Measurements from ENCODE around the gene PDE1C.

Gene PDE1C

DNA sequence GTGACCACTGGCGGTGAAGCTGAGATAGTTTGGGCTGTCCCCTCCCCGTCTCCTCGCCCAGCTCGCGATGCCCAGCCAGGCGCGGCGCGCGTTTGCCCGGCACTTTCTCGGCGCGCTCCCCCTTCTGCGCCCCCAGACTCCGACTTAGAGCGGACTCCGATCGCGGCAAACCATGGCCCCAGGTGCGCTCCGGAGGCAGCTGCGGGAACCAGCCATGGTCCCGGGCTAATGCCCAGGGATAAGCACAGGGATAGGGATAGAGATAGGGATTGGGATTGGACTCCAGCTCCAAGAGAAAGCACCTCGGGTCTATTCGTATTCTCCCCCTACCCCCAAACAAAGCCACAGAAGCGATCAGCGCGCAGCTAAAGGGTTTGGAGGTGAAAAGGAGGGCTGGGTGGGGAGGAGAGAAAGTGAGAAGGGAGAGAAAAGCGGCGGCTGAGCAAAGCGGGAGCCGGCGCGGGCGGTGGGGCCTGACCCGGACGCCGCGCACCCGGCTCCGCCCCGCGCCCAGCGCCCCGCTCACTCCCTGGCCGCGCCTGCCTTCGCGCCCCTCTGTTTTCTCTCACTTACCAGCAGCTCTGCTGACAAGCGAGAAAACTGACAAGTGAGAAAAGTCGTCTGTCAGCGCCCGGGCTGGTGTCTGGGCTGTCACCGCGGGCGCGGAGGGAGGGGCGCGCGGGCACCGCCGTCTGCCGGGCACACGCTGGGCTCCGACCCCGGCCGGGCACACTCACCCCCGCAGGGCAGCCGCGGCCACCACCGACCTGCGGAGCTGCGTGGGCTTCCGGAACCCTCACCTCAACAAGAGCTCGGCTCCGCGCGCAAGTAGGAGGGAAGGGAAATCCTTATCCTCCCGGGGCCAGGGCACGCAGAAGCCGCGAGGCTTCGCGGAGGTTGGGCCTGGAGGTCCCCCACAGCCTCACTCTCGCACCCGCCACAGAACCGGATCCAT, at the start of gene PDE1C:
PDE1C (minus strand) TSS at position 2 of the 955 bp plus-strand sequence.
- TF ChIP-seq CTCF (IDR thresholded peaks at IDR 0.05; ENCODE audit: low read depth, low read length) = no peak

DNA sequence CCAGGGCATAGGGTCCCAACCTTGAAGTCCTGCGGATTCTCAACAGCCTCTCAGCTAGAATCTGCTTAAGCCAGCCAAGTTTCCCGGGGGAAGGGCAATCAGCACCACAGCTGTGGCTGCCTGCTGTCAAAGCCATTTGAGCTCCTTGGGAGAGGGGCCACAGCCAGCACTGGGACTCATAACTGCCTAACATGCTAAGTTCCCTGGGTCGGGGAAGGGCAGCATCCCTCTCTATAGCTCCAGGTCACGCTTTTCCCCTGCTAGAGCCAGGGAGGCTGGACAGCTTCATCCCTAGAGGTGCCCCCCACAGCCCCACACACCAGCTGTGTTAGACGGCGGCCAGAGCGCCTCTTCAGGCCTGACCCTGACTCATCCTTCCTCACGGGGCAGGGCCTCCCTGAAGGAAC, 49.6 kb upstream of the PDE1C start:
- no peak for TF ChIP-seq CTCF (IDR thresholded peaks at IDR 0.05; ENCODE audit: low read depth, low read length)
- H3K4me3 ChIP-seq (ENCODE audit: low read depth, low read length) = no peak overlapping the region

More for the DNA sequence above, at the start of gene PDE1C:
- peak within 1 kb of the TSS; percentile 74 for H3K4me3 ChIP-seq (ENCODE audit: low read depth, low read length)

GRCh38 chr7:32117837-32118236, 47.6 kb upstream of the PDE1C start:
- TF ChIP-seq CTCF (IDR thresholded peaks at IDR 0.05; ENCODE audit: low read depth, low read length) = no peak

GRCh38 chr7:32116436-32116835, 46.2 kb upstream of the PDE1C start:
- no peak overlapping the region for H3K4me3 ChIP-seq (ENCODE audit: low read depth, low read length)
- TF ChIP-seq CTCF (IDR thresholded peaks at IDR 0.05; ENCODE audit: low read depth, low read length) = no peak

More at GRCh38 chr7:32117837-32118236, 47.6 kb upstream of the PDE1C start:
- no peak overlapping the region for H3K4me3 ChIP-seq (ENCODE audit: low read depth, low read length)

GRCh38 chr7:32115831-32116230, 45.6 kb upstream of the PDE1C start:
- no peak overlapping the region for H3K4me3 ChIP-seq (ENCODE audit: low read depth, low read length)
- TF ChIP-seq CTCF (IDR thresholded peaks at IDR 0.05; ENCODE audit: low read depth, low read length) = no peak

DNA sequence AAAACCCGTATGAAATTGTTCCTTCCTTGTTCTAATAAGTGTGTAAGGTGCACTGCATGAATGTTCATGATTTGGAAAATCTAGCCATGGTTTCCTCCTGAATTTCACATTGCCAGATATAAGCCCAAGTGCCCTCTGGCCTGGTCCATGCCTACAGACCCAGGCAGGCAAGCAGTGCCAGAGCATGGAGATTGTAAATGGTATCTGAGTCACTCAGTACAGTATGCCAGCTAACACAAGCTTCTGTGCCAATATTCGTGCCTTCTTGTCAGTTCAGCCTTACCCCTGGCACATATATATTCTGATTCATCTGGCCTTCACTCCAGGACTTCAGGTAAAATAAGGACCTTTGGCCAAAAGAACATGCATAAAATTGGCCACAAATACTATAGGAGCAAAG, 38.4 kb upstream of the PDE1C start:
- H3K4me3 ChIP-seq (ENCODE audit: low read depth, low read length) = no peak overlapping the region

More for the DNA sequence above, 38.4 kb upstream of the PDE1C start:
- TF ChIP-seq CTCF (IDR thresholded peaks at IDR 0.05; ENCODE audit: low read depth, low read length) = no peak
